DND-41 (cell line): Measurements from ENCODE around the gene OPHN1.

Experiments used
- ATAC-seq: fragments of 200-7000 bp; cut with Tn5 transposase; 3 replicates; pipeline ENCODE4 v1.9.1; 2021; ENCODE audit warnings: low read depth; ENCODE audit not compliant: insufficient read depth
- DNase-seq: peaks from one replicate; pipeline ENCODE4 v3.0.0-alpha.2; 2020
- H2AFZ ChIP-seq: 2 replicates; pipeline ENCODE4 v1.6.0; 2012; ENCODE audit warnings: low read depth, low read length
- H3K27ac ChIP-seq: 2 replicates; pipeline ENCODE4 v1.5.1; 2012; ENCODE audit warnings: low read length, inconsistent platforms
- H3K27me3 ChIP-seq: fragments of 200-600 bp; sonication (generic); 2 replicates; pipeline ENCODE4 v1.6.0; 2012; ENCODE audit warnings: low read length, mild to moderate bottlenecking, inconsistent platforms; ENCODE audit not compliant: insufficient read depth, poor library complexity
- H3K36me3 ChIP-seq: 2 replicates; pipeline ENCODE4 v1.5.1; 2012; ENCODE audit warnings: low read length, inconsistent platforms; ENCODE audit not compliant: insufficient read depth
- H3K4me1 ChIP-seq: 2 replicates; pipeline ENCODE4 v1.5.1; 2012; ENCODE audit warnings: mild to moderate bottlenecking, low read length; ENCODE audit not compliant: insufficient read depth
- H3K4me2 ChIP-seq: 2 replicates; pipeline ENCODE4 v1.6.0; 2012; ENCODE audit warnings: mild to moderate bottlenecking, moderate library complexity, low read length, inconsistent platforms; ENCODE audit not compliant: insufficient read depth
- H3K4me3 ChIP-seq, 2 experiments: fragments of 200-600 bp in 1 of 2; shearing (Covaris generic) in 1 of 2; 2 replicates each; pipeline ENCODE4 v1.5.1; 2012 to 2016; ENCODE audit warnings: inconsistent platforms in 2 of 2, low read length in 2 of 2, mild to moderate bottlenecking in 2 of 2, low read depth in 1 of 2, moderate library complexity in 1 of 2
- H3K79me2 ChIP-seq: 2 replicates; pipeline ENCODE4 v1.6.0; 2012; ENCODE audit warnings: low read length, inconsistent platforms; ENCODE audit not compliant: insufficient read depth
- H3K9ac ChIP-seq: 2 replicates; pipeline ENCODE4 v1.6.0; 2012; ENCODE audit warnings: low read depth, mild to moderate bottlenecking, inconsistent platforms, low read length, moderate library complexity
- H3K9me3 ChIP-seq: 2 replicates; pipeline ENCODE4 v1.5.1; 2012; ENCODE audit warnings: low read length, moderate library complexity, mild to moderate bottlenecking, inconsistent platforms; ENCODE audit not compliant: insufficient read depth, severe bottlenecking
- H4K20me1 ChIP-seq: 2 replicates; pipeline ENCODE4 v1.6.0; 2012; ENCODE audit warnings: low read length; ENCODE audit not compliant: insufficient read depth
- EZH2 ChIP-seq: IDR thresholded peaks from 3 replicates; pipeline ENCODE4 v1.6.1; 2012; ENCODE audit warnings: borderline replicate concordance, low read depth, mild to moderate bottlenecking, moderate library complexity, low read length, inconsistent platforms; ENCODE audit not compliant: severe bottlenecking
- TF ChIP-seq, protein P1 (sequence below): IDR thresholded peaks from 2 replicates; pipeline ENCODE4 v1.5.1; 2012; ENCODE audit warnings: borderline replicate concordance, low read length, moderate library complexity, mild to moderate bottlenecking; ENCODE audit not compliant: poor library complexity, severe bottlenecking; ENCODE audit errors: extremely low read depth

Gene OPHN1

GRCh38 chrX:68421636-68422035, 11.7 kb downstream of the OPHN1 start:
- TF ChIP-seq, protein P1, sequence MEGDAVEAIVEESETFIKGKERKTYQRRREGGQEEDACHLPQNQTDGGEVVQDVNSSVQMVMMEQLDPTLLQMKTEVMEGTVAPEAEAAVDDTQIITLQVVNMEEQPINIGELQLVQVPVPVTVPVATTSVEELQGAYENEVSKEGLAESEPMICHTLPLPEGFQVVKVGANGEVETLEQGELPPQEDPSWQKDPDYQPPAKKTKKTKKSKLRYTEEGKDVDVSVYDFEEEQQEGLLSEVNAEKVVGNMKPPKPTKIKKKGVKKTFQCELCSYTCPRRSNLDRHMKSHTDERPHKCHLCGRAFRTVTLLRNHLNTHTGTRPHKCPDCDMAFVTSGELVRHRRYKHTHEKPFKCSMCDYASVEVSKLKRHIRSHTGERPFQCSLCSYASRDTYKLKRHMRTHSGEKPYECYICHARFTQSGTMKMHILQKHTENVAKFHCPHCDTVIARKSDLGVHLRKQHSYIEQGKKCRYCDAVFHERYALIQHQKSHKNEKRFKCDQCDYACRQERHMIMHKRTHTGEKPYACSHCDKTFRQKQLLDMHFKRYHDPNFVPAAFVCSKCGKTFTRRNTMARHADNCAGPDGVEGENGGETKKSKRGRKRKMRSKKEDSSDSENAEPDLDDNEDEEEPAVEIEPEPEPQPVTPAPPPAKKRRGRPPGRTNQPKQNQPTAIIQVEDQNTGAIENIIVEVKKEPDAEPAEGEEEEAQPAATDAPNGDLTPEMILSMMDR, result no peak
- no peak for TF ChIP-seq EZH2
- no peak overlapping the region for H3K27ac ChIP-seq
- no peaks in the 10 kb centered on the region for H3K79me2 ChIP-seq
- no peak overlapping the region for H3K4me2 ChIP-seq
- no peak overlapping the region for H3K4me3 ChIP-seq
- no peak overlapping the region for H2AFZ ChIP-seq
- no peak overlapping the region for H3K9ac ChIP-seq
- H4K20me1 ChIP-seq, result no peaks in the 10 kb centered on the region
- H3K27me3 ChIP-seq, result no peaks in the 10 kb centered on the region
- no peaks in the 10 kb centered on the region for H3K4me1 ChIP-seq
- DNase-seq, result no peak
- no peaks in the 10 kb centered on the region for H3K36me3 ChIP-seq
- no peak for ATAC-seq
- H3K9me3 ChIP-seq, result no peaks in the 10 kb centered on the region

GRCh38 chrX:68420559-68420958, 12.7 kb downstream of the OPHN1 start:
- Histone ChIP-seq H3K4me2 (no peak overlapping the region), H3K4me1 (no peaks in the 10 kb centered on the region), H3K9me3 (no peaks in the 10 kb centered on the region), H3K4me3 (no peak overlapping the region), H3K9ac (no peak overlapping the region), H3K79me2 (no peaks in the 10 kb centered on the region), H3K27ac (no peak overlapping the region), H3K27me3 (no peaks in the 10 kb centered on the region), H4K20me1 (no peaks in the 10 kb centered on the region), H2AFZ (no peak overlapping the region), H3K36me3 (no peaks in the 10 kb centered on the region)
- DNase-seq (no peak), ATAC-seq (no peak)
- TF ChIP-seq, protein P1, result no peak
- no peak for TF ChIP-seq EZH2

DNA sequence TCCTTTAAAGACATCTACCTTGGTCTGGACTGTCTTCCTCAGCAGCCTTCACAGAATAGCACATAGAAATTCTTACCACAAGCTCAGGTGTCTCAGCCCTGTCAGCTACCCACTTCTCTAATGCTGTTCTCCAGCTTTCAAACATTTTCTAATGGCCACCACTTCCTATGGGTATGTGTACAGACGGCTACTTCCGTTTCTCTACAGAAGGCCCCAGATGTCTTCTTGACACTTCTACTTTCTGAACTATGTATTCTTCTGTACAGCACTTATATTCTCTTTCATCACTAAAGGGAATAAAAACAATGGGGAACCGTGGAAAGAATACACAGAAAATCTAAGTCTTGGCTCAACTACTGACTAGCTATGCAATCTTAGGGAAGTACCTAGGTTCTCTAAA, 13.3 kb downstream of the OPHN1 start:
- ATAC-seq (no peak), DNase-seq (no peak)
- H2AFZ ChIP-seq, result no peak overlapping the region

More for the DNA sequence above, 13.3 kb downstream of the OPHN1 start:
- no peaks in the 10 kb centered on the region for H3K36me3 ChIP-seq
- H3K4me3 ChIP-seq, result no peak overlapping the region
- no peaks in the 10 kb centered on the region for H3K27me3 ChIP-seq
- H3K79me2 ChIP-seq, result no peaks in the 10 kb centered on the region
- no peaks in the 10 kb centered on the region for H3K9me3 ChIP-seq
- no peaks in the 10 kb centered on the region for H4K20me1 ChIP-seq
- no peak overlapping the region for H3K4me2 ChIP-seq
- H3K9ac ChIP-seq, result no peak overlapping the region
- no peak for TF ChIP-seq EZH2
- TF ChIP-seq, protein P1, result no peak
- H3K4me1 ChIP-seq, result no peaks in the 10 kb centered on the region
- H3K27ac ChIP-seq, result no peak overlapping the region
